Neural cell (in vitro differentiated cells): ENCODE measurements around the gene GPS1. TPM values are rescaled to one million over a fixed set of nuclear protein-coding genes. Genes with fewer than 3 reads are reported as not detected.

Source experiments
- H2AFZ ChIP-seq: fragments of 200-600, 300-800 bp; sonication (generic), shearing (Covaris generic); 2 replicates; pipeline ENCODE4 v1.6.0; 2014; ENCODE audit warnings: low read depth, mild to moderate bottlenecking, antibody characterized with exemption, low read length, moderate library complexity
- H3F3A ChIP-seq: fragments of 200-600 bp; shearing (Covaris generic); 2 replicates; pipeline ENCODE4 v1.6.1; 2016; ENCODE audit warnings: mild to moderate bottlenecking, moderate library complexity, mixed read lengths, antibody characterized with exemption, low read length; ENCODE audit not compliant: insufficient read depth, poor library complexity, severe bottlenecking
- H3K27ac ChIP-seq: fragments of 200-600, 300-800 bp; sonication (generic), shearing (Covaris generic); 2 replicates; pipeline ENCODE4 v1.5.1; 2014; ENCODE audit warnings: mild to moderate bottlenecking, low read length, moderate library complexity
- H3K27me3 ChIP-seq: fragments of 300-800, 200-600 bp; sonication (generic), shearing (Covaris generic); 2 replicates; pipeline ENCODE4 v1.6.0; 2014; ENCODE audit warnings: mild to moderate bottlenecking, low read depth, low read length, moderate library complexity; ENCODE audit not compliant: insufficient read depth
- H3K36me3 ChIP-seq: fragments of 300-800, 200-600 bp; sonication (generic), shearing (Covaris generic); 2 replicates; pipeline ENCODE4 v1.5.1; 2014; ENCODE audit warnings: mild to moderate bottlenecking, antibody characterized with exemption, low read length, moderate library complexity; ENCODE audit not compliant: insufficient read depth
- H3K4me2 ChIP-seq: fragments of 300-800, 200-600 bp; sonication (generic), shearing (Covaris generic); 2 replicates; pipeline ENCODE4 v1.6.0; 2014; ENCODE audit warnings: mild to moderate bottlenecking, low read length
- H3K4me3 ChIP-seq: fragments of 300-800, 200-600 bp; sonication (generic), shearing (Covaris generic); 2 replicates; pipeline ENCODE4 v1.5.1; 2014; ENCODE audit warnings: mild to moderate bottlenecking, low read length, moderate library complexity
- H3K79me2 ChIP-seq: fragments of 200-600 bp; shearing (Covaris generic); replicated peaks from 2 replicates; pipeline ENCODE4 v1.6.0; 2014; ENCODE audit warnings: mild to moderate bottlenecking, low read length, moderate library complexity; ENCODE audit not compliant: insufficient read depth
- H3K9ac ChIP-seq: fragments of 300-800, 200-600 bp; sonication (generic), shearing (Covaris generic); 2 replicates; pipeline ENCODE4 v1.6.1; 2016; ENCODE audit warnings: mild to moderate bottlenecking, low read length, mixed read lengths
- H3K9me2 ChIP-seq: fragments of 200-600 bp; shearing (Covaris generic); 2 replicates; pipeline ENCODE4 v1.6.1; 2016; ENCODE audit warnings: mild to moderate bottlenecking, low read length, mixed read lengths; ENCODE audit not compliant: insufficient read depth
- H3K9me3 ChIP-seq: fragments of 200-600, 300-800 bp; sonication (generic), shearing (Covaris generic); 2 replicates; pipeline ENCODE4 v1.6.1; 2016; ENCODE audit warnings: mild to moderate bottlenecking, mixed run types, low read length, moderate library complexity, mixed read lengths
- H4K20me1 ChIP-seq: fragments of 200-600 bp; shearing (Covaris generic); 2 replicates; pipeline ENCODE4 v1.6.1; 2016; ENCODE audit warnings: mild to moderate bottlenecking, mixed run types; ENCODE audit not compliant: insufficient read depth
- CTCF ChIP-seq: fragments of 450-650 bp; IDR thresholded peaks from 2 replicates; pipeline ENCODE4 v1.5.1; 2014; ENCODE audit warnings: antibody characterized with exemption, mild to moderate bottlenecking, moderate library complexity; ENCODE audit not compliant: poor library complexity, severe bottlenecking
- EP300 ChIP-seq: fragments of 450-650 bp; conservative IDR thresholded peaks from 2 replicates; pipeline ENCODE4 v1.6.1; 2014; ENCODE audit warnings: antibody characterized with exemption, mild to moderate bottlenecking, moderate library complexity; ENCODE audit not compliant: poor library complexity, severe bottlenecking
- EZH2 ChIP-seq: fragments of 200-600, 300-800 bp; shearing (Covaris generic), sonication (generic); IDR thresholded peaks from 2 replicates; pipeline ENCODE4 v1.6.1; 2014; ENCODE audit warnings: antibody characterized with exemption, low read length, borderline replicate concordance, mild to moderate bottlenecking; ENCODE audit not compliant: insufficient read depth, poor library complexity, severe bottlenecking
- POLR2AphosphoS5 ChIP-seq: IDR thresholded peaks from 2 replicates; pipeline ENCODE4 v1.6.1; 2012
- RAD21 ChIP-seq: fragments of 450-650 bp; conservative IDR thresholded peaks from 2 replicates; pipeline ENCODE4 v1.6.1; 2014; ENCODE audit warnings: antibody characterized with exemption, mild to moderate bottlenecking, moderate library complexity
- REST ChIP-seq: IDR thresholded peaks from 2 replicates; pipeline ENCODE4 v1.6.1; 2012; ENCODE audit warnings: borderline replicate concordance
- SMC3 ChIP-seq: fragments of 450-650 bp; conservative IDR thresholded peaks from 2 replicates; pipeline ENCODE4 v1.6.1; 2014; ENCODE audit warnings: antibody characterized with exemption, mild to moderate bottlenecking, moderate library complexity; ENCODE audit not compliant: poor library complexity
- TAF1 ChIP-seq: IDR thresholded peaks from 2 replicates; pipeline ENCODE4 v1.6.1; 2012; ENCODE audit warnings: low read depth
- polyA plus RNA-seq: library from polyadenylated mRNA; depleted of rRNA; stranded (reverse); fragments of >200 nt; gene quantifications from 2 replicates; pipeline ENCODE4 v1.2.3, GENCODE V29; 2014

The GPS1 gene
- polyA plus RNA-seq, 1 donor from 2014 or later, result 170 TPM

GRCh38 chr17:82021107-82021899 lies 30.4 kb upstream of the GPS1 start:
- Histone ChIP-seq H3K4me2 (peak overlapping the region; percentile 62), H3K27ac (no peak overlapping the region), H3K9me2 (no peaks in the 10 kb centered on the region), H3K9me3 (no peaks in the 10 kb centered on the region), H3K36me3 (no peaks in the 10 kb centered on the region), H3K9ac (peak overlapping the region; percentile 77), H4K20me1 (no peaks in the 10 kb centered on the region), H3F3A (no peaks in the 10 kb centered on the region), H3K4me3 (peak overlapping the region; percentile 96), H3K27me3 (no peaks in the 10 kb centered on the region), H3K79me2 (peaks cover 11% of the 10 kb centered on the region), H2AFZ (no peak overlapping the region)
- TF ChIP-seq RAD21, result peak; percentile 76
- TF ChIP-seq POLR2AphosphoS5, result no peak
- peak; percentile 74 for TF ChIP-seq SMC3
- TF ChIP-seq EZH2, result no peak
- peak; percentile 72 for TF ChIP-seq CTCF

GRCh38 chr17:82021900-82022309 lies 29.8 kb upstream of the GPS1 start:
- Histone ChIP-seq H3K79me2 (peaks cover 11% of the 10 kb centered on the region), H3K36me3 (no peaks in the 10 kb centered on the region), H3K9ac (peak overlapping the region; percentile 77), H3K4me3 (peak overlapping the region; percentile 96), H3K4me2 (peak overlapping the region; percentile 62), H4K20me1 (no peaks in the 10 kb centered on the region), H3K9me2 (no peaks in the 10 kb centered on the region), H3F3A (no peaks in the 10 kb centered on the region), H3K9me3 (no peaks in the 10 kb centered on the region), H3K27ac (no peak overlapping the region), H3K27me3 (no peaks in the 10 kb centered on the region), H2AFZ (no peak overlapping the region)
- no peak for TF ChIP-seq POLR2AphosphoS5
- no peak for TF ChIP-seq REST
- no peak for TF ChIP-seq EP300
- no peak for TF ChIP-seq TAF1
- TF ChIP-seq RAD21, result no peak
- TF ChIP-seq SMC3, result no peak
- TF ChIP-seq CTCF, result no peak
